Breast epithelium (tissue), 3 donors: Measurements from ENCODE around the gene GPAM.
A peak's percentile ranks its signal among the peaks of the same experiment; 100 is the strongest.

Experiments
- CTCF ChIP-seq, 3 donors: fragments of 450-650 bp; IDR thresholded peaks; one replicate each; pipeline ENCODE4 v1.5.1; 2016 to 2017; ENCODE audit warnings: antibody characterized with exemption in 3 of 3, mild to moderate bottlenecking in 3 of 3, moderate library complexity in 3 of 3
- POLR2A ChIP-seq: fragments of 450-650 bp; IDR thresholded peaks from one replicate; pipeline ENCODE4 v1.6.1; 2016; ENCODE audit warnings: antibody characterized with exemption, mild to moderate bottlenecking, moderate library complexity
- POLR2AphosphoS5 ChIP-seq, 3 donors: sonication (generic); formaldehyde crosslinking; IDR thresholded peaks; one replicate each; pipeline ENCODE4 v1.6.1; 2017; ENCODE audit warnings: antibody characterized with exemption in 3 of 3

- TF ChIP-seq CTCF (IDR thresholded peaks at IDR 0.05) (peak in 2 of 3 donors; percentile 29 to 40), POLR2AphosphoS5 (IDR thresholded peaks at IDR 0.05) (peak; percentile 84 to 94 (median 87)), POLR2A (peak; percentile 24)
Observed at GRCh38 chr10:112183329-112184051, at the start of gene GPAM.
